NCI-H2196 (cell line): ENCODE results near the gene SPATA3.
"Not testable (repeated sequence)": the region's sequence is repeated elsewhere in the genome, so short reads cannot be mapped to it uniquely, and the experiment has no call there.

Experiments used
- DNase-seq: peaks from one replicate; lab custom pipeline; 2025; ENCODE audit not compliant: unreplicated experiment; lab: John Stamatoyannopoulos, UW

SPATA3 gene

DNA sequence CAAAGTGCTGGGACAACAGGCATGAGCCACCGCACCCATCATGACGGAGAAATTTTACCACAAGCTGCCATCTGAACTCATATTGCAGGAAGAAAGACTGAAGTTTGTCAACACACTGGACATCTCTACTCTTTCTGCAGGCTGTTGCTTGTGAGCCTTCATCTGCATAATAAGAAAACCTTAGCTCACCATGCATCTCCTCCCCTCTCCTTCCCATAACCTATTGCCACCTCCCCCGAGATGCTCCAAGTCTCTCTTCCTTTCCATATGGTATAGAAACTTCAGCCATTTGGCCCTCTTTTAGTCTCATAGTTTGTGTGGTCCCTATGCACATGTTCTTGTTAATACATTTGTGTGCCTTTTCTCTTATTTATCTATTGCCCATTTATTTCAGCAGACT, 22.3 kb downstream of the SPATA3 start:
- no peak for DNase-seq

DNA sequence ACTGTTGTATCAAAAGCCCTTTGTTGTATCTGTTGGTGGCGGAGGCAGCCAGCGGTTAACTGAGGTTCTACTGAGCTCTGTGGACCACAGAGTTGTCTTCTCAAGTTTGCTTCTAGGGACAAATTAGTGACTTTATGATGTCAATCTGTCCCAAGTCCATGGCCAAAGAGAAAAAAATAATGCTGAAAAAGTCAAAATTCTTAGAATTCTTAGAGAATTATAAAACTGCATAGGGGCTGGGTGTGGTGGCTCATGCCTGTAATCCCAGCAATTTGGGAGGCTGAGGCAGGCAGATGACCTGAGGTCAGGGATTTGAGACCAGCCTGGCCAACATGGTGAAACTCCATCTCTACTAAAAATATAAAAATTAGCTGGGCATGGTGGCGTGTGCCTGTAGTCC, 29.1 kb downstream of the SPATA3 start:
- not testable (repeated sequence) for DNase-seq

DNA sequence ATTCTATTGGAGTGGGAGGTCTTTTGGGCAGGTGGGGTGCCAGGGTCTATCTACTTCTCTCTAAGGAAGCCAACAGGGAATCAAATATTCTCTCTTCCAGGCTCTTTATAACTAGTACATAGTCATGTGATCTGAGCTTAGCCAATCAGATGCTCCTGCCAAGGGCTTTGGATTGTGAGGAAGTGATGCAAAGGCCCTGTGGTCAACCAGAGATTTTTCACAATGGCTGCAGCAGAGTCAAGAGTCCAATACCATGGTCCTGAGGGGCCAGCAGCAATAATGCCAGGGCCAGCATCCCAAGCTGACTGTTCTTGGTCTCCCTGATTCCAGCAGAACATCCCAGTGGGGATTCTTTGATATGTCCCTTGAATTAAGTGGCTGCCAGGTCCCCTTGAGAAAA, 33.0 kb downstream of the SPATA3 start:
- no peak for DNase-seq

DNA sequence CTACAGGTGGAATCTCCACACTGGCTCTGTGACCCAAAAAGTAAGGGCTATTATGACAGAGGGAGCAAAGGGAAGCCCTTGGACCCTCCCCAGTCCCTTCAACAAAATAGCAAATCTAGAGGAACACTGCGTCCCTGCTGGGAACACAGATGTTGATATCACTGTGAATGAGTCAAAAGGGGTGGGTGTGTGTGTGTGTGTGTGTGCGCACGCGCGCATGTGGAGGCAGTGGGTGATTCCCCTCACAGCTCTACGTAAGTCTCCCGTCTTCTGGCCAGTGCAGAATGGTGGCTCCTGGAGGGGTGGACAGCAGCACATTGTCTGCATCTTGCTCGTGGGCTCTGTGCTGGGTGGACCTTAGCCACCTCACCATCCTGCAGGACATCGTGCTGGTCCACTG, 33.6 kb downstream of the SPATA3 start:
- no peak for DNase-seq

DNA sequence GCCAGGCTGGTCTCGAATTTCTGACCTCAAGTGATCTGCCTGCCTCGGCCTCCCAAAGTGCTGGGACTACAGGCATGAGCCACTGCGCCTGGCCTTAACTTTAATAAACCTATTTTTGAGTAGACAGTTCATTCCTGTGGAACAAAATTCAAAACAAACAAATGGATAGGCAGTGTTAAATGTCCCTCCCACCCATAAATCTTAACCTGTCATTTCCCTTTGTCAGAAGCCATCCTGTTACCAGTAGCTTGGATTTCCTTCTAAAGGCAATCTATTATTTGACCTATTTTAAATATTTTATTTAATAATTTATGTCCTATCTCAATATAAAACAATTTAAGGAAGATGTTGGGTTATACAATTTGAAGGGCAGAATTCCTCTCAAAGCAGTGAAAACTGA, 34.8 kb downstream of the SPATA3 start:
- no peak for DNase-seq

DNA sequence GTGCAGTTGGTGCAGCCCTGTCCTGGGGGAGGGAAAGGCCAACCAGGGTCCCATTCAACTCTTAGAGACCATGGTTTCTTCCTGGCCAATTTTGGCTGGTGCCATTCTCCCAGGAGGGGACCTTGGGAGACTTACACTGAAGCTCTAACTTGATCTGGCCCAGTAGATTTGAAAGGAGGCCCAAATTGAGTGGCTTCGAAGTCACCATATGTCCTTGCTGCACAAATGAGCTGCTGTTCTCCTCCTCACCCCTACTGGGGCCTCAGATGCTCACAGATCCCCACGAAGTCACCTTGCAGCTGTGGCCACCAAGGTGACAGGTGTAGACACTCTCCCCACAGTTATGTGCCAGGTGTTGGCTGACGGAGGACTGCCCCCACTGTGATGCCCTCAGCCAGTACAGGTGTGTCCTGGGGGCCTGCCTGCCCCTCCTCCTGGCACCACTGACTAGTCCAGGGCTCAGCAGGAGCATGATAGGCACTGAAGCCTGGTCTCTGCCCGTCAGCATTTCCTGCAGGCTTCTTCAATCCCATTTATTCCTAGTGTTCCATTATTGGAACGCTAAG, 36.7 kb downstream of the SPATA3 start:
- DNase-seq, result no peak

DNA sequence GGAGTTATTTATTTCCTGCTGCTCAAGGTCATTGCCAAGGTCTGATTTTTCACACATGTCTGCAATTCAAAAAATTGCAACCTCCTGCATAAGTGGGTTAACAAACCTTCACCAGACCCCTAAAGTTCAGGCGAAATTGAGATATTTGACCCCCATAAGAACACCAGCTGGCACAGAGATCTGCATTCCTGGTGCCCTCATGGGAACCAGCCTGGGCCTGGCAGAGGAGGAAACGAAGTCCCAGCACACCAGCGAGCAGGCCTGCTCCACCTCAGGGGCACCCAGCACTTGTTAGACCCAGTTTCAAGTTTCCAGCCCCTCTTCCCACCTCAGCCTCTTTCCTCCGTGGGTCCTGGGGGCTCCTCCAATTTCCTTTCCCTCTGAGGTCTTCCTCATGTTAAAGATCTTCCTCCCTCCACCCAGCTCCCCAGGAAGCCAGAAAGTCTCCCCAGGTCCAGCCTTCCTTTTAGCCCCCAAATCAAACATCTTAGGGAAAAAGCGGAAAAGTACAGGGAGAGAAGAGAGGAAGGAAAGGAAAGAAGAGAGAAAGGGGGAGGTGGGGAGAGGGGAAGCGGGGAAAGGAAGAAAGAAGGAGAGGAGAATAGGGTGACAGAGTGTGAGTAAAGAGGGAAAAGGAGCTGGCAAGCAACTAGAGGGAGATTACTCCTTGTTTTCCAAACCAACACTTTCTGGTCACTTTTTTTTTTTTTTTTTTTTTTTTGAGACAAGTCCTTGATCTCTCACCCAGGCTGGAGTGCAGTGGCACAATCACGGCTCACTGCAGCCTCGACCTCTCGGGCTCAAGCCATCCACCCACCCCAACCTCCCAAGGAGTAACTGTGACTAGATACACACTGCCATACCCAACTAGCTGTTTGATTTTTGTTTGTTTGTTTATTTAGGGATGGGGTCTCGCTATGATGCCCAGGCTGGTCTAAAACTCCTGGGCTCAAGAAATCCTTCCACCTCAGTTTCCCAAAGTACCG, 37.5 kb downstream of the SPATA3 start:
- no peak for DNase-seq

DNA sequence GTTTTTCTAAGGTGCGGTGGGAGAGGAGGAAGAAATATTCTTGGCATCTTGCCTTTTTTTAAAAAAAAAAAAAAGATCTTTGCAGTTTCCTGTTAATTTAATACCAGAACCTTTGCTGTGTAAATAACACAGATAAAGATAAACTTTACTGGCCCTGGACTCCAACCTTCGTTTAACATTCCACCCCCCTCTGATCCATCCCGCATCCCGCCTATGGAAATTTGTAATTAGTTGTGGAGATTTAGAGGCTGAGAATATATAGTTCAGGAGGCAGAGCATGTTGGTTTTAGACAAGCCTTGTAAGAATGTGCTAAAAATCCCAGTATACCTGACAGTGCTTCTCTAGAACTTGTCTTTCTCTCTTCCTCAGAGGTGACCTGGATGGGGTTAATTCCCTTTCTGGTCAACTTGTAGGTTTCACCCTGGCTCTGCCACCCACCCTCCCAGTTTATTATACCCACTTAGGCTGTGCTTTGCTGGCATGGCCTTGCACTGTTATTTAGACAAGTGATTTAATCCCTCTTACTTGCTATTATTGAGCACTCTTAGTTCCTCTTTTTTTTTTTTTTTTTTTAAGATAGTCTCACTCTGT, 38.5 kb downstream of the SPATA3 start:
- DNase-seq, result no peak

DNA sequence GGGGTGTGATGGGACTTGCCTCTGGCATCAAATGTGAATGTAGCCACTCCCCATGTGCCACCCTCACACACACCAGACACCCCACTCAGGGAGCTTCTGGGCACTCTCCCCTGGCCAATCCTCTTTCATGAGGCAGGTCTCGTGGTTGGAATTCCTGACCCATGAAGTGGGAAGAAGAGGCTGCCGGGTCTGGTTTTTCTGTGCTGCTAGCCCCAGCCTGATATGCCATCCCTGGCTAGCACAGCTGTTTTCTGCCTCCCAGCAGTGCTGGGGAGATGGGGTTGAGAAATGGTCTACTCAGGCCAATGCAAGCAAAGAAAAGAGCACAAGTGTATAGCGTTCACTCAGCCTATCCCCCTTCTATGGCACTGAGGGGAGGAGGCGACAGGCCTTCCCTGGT, 40.2 kb downstream of the SPATA3 start:
- no peak for DNase-seq

DNA sequence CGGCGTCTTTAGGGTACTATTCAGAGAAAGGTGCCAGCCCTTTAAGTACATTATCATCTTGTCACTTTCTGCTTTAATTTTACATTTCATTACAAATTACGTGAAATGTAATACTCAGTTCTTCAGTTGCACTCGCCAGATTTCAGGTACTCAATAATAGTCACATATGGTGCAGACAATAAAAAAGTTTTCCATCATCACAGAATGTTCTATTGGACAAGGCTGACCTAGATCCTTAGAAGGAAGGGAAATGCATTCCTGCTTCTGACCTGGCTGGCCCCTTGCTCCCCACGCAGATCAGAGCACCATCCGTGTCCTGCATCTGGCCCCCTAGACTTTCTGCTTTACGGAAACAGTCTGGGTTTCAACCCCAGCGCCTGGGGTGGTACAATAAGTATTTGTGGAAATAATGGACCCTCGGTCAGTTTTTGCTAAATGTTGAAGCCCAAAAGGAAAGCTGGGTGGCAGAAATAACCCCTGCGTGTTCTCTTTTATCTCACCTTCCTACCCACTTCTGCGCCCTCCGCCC, 40.7 kb downstream of the SPATA3 start:
- no peak for DNase-seq

DNA sequence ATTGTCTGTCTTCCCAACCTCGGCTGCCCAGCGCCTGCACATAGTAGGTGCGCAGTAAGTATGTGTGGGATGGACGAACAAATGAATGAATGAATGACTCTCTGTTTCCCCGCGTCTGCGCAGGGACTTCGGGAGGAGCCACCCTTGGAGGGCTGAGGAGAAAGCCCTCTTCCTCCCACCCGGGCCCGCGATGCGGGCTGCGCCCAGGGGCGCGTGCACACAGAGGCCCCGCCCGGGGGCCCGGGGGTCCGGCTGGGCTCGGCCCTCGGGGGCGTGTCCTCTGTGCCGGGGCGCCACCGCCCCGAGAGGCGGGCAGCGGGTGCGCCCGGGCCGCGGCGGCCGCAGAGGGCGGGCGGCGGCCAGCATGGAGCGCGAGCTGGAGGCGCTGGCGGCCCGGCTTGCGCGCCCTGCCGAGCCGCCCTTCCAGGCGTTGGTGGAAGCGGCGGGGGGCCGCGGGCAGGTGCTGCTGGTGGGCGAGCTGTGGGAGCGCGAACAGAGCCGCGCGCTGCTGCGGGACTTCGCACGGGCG, 41.3 kb downstream of the SPATA3 start, which contains the start of gene C2orf72:
TSS of gene C2orf72 (plus strand) at position 322 of the 529 bp plus-strand sequence. CDS start at position 365, 43 bp downstream.
- no peak for DNase-seq

DNA sequence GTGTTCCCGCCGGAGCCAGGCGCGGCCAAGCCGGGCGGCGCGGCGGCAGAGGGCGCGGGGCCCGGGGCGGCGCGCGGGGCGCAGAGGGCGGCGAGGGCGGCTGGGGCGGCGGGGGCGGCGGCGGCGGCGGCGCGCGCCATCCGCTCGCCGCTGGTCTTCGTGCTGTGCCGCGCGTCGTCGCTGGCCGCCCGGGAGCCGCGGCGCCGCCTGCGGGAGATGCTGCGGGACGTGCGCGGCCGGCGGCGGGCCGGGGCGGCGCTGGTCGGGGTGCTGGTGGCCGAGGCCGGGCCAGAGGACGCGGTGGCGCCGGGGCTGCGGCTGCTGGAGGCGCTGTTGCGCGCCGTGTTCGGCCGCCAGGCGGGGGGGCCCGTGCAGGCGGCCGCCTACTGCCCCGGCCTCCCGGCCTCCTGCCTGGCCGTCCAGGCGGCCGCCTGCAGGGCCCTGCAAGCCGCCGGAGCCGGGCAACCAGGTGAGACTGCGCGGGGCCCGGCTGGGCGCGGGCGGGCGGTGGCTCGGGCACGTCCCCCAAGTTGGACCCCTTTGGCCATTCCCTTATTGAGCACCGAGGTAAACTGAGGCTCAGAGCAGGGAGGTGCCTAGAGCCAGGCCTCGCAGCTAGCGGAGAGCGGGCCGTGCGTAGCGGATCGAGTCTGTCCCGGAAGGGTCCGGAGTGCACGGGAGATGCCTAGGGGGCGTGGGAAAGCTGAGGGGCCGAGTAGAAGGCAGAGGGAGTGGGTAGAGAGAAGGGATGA, 42.0 kb downstream of the SPATA3 start:
- DNase-seq, result peak; percentile 28

DNA sequence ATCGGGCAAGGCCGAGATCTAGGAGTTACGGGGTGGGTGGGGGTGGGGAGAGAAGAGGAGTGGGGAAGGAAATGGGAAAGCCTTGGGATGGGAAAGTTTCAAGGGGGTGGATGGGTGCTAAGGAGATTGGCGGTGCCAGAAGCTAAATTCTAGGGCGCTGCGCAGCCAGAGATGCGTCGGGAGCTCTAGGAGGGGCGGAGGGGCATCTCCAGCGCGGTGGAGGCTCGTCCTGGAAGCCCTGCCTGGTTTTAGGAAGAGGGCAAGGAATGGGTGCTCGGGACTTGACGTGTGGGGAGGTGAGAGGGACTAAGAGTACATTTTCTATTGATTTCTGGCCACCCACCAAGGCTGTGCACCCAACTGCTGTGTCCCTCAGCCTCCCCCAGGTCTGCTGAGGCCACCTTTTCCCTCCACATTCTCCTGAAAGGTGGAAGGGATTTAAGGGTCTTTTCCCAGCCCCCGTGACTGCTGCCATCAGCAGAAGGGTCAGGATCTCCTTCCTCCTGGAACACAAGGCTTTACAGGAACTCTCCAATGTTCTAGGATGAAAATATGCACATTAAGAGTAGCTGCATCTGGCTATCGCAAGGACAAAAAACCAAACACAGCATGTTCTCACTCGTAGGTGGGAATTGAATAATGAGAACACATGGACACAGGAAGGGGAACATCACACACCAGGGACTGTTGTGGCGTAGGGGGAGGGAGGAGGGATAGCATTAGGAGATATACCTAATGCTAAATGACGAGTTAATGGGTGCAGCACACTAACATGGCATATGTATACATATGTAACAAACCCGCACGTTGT, 42.8 kb downstream of the SPATA3 start:
- DNase-seq, result no peak

DNA sequence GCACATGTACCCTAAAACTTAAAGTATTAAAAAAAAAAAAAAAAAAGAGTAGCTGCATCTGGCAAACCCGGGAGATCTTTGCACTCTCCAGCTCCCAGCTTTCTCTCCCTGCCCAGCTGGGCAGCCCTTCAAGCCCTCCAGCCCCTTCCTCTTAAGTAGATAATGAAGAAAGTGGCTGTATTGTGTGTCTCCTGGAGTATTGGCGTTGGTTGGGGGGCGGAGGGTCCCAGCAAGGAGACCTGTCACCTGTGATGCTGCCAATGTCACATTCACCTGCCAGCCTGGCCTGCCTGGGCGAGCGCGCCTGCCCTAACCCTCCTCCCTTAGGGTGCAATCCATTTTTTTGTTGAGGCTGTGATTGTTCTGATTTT, 43.4 kb downstream of the SPATA3 start:
- no peak for DNase-seq

DNA sequence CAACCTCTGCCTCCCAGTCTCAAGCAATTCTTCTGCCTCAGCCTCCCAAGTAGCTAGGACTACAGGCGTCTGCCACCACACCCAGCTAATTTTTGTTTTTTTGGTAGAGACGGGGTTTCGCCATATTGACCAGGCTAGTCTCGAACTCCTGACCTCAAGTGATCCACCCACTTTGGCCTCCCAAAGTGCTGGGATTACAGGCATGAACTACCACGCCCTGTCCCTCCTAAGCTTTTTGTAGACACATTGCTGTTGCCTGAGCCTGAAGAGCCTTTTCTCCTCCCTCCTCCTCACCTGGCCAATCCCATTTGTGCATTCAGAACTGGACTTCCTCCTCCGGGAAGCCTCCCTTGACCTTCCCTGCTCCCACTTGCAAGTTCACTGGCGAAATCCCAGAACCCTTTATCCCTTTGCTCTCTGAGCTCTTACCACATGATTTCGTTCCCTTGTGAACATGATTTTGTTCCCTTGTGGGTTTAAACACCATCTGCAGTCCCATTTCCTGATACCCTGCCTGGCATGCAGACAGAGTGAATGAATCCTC, 44.0 kb downstream of the SPATA3 start:
- DNase-seq, result no peak

DNA sequence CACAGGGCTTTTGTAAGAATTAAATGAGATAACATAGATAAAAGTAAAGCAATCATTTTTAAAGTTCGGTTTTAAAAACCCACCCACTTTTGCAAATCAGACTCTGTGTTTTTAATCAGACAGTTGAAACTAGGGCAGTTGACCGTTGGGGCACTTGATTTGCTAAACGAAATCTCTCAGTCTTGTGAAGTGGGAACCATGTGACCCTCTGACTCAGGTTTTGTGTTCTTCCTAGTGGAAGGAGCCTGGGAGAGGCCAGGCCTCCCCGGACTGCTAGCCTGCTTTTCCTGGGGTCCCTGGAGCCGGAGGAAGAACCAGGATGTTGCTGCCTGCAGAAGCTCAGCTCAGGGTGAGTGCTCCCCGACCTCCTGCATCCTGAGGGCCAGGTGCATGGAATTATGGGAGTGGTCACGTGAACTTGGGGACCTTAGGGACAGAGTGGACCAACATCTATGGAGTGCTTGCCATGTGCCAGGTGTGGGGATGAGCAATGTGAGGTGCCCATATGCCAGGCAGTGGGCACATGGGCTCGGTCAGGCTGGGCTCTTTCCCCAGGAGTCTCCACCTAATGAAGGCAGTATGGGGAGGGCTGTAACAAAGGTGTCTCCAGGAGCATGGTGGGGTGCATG, 45.3 kb downstream of the SPATA3 start:
- DNase-seq, result no peak

DNA sequence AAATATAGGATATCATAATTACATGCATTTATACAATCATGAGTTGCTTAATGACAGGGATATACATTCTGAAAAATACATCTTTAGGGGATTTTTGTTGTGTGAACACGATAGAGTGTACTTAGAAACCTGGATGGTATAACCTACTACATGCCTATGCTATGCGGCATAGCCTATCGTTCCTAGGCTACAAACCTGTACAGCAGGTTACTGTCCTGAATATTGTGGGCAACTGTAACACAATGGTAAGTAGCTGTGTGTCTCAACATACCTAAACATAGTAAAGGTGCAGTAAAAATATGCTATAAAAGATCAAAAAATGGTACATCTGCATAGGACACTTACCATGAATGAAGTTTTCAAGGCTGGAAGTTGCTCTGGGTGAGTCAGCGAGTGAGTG, 47.9 kb downstream of the SPATA3 start:
- DNase-seq, result no peak

DNA sequence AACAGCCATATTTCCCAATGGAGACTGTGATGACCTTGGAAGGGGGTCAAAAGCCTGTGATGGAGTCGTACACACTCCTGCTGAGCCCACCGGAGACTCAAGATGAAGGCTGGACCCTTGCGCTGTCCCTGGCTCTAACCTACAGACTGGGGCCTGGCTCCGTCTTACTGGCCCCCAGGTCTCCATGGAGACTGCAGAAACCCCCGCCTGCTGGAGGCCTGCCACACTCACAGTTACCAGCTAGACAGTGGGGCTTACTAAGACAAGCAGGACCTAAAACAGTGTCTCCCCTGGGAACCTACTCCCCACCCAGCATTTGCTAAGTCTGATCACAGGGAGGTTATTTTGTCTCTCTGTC, 51.0 kb downstream of the SPATA3 start:
- no peak for DNase-seq

DNA sequence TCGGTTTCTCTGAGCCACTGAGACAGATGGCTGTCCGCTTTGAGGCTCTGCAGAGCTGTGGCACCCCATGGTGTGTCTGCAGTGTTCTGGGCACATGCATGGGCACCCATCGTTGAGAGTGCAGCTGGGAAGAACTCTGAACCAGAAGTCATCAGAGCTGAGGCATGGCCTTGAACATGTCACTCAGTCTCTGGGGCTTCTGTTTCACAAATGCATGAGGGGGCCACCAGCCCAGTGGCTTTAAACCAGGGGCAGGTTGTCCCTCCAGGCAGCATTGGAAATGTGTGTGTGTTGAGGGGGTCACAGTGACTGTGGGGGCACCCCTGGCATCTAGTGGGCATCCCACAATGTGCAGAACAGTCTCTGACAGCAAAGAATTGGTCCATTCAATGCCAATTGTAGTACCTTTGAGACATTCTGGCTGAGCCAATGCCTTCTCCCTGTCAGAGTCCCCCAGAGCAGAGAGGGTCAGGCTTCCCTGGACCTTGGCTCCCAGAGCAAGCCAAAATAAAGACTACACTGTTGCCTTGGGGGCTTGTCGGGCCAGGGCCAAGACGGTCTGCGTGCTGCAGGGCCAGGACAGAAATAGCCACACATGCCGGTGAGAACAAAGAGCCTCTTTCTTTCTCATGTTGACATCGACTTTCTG, 51.5 kb downstream of the SPATA3 start:
- DNase-seq, result no peak
